ENCODE measurements around the gene MOGAT3. TPM values are rescaled to one million over a fixed set of nuclear protein-coding genes. Genes with fewer than 3 reads are reported as not detected.

The MOGAT3 gene
- total and polyA plus RNA-seq, 9 of the 15 experiments (the other 6 are each of a cell fraction or from before 2014, with no cell fraction given), result 0.07 to 0.17 (median 0.13) TPM; not detected in 6

GRCh38 chr7:101172005-101172853 is 28.6 kb downstream of the MOGAT3 start:
- in situ Hi-C loops (cut with MboI) (no loop called here), intact Hi-C loops (cut with micrococcal nuclease) (no loop called here)
- FAIRE-seq, result no peak
- CTCF ChIA-PET (ENCODE audit: low intra/inter-chr PET ratio), result interaction anchor here (1.1 kb wide), 2 partner anchors 20 to 110 kb away, joined by 3 read pairs; no protein-coding TSS in a partner anchor
- POLR2A ChIA-PET, result no interaction called here
- 44% methylated on average over 66 of the region's 79 CpGs for WGBS (ENCODE audit: insufficient coverage, low coverage, missing lambda C conversion rate)
- Histone ChIP-seq H2AFZ (ENCODE audit: low read depth, low read length) (no peak overlapping the region), H3K4me1 (replicated peaks in 1 of 2; ENCODE audit: control insufficient read depth in 2 of 2, insufficient read depth in 2 of 2, low read length in 2 of 2) (peaks cover 21 to 48% of the 10 kb centered on the region in 2 experiments), H3K79me2 (ENCODE audit: control insufficient read depth, insufficient read depth, low read length) (no peaks in the 10 kb centered on the region), H3K9me1 (ENCODE audit: control insufficient read depth, insufficient read depth, low read length) (peaks cover 6% of the 10 kb centered on the region), H3K9ac (ENCODE audit: insufficient read depth in 1 of 2, low read depth in 2 of 2, low read length in 2 of 2) (no peak overlapping the region), H3K4me2 (ENCODE audit: insufficient read depth, low read length) (no peak overlapping the region), H3K4me3 (no peak overlapping the region), H4K20me1 (replicated peaks; ENCODE audit: control insufficient read depth, insufficient read depth, low read length) (peaks cover 14% of the 10 kb centered on the region), H3K9me3 (replicated peaks; ENCODE audit: control insufficient read depth, insufficient read depth, low read depth, low read length) (no peaks in the 10 kb centered on the region), H3K36me3 (ENCODE audit: control insufficient read depth, insufficient read depth, low read length) (no peaks in the 10 kb centered on the region), H3K27me3 (ENCODE audit: control insufficient read depth in 2 of 2, insufficient read depth in 2 of 2, low read length in 2 of 2) (peaks cover 30 to 37% of the 10 kb centered on the region in 2 experiments; a peak in 4 of 5 replicates), H3K27ac (ENCODE audit: extremely low read depth, low read depth, low read length) (no peak overlapping the region)
- BruUV-seq (replicated peaks), result no TSS peak
- DNase-seq (ENCODE audit: extremely low read depth in 1 of 4, low spot score in 3 of 4), result peak in 1 of 4 experiments; percentile 20
- ATAC-seq, result no peak
- TF ChIP-seq ZNF584 (CRISPR knock-in tag; IDR thresholded peaks at IDR 0.05; ENCODE audit: low read depth), result no peak
- no peak for TF ChIP-seq KDM2B (CRISPR knock-in tag; IDR thresholded peaks at IDR 0.05)
- TF ChIP-seq ZBTB33 (CRISPR knock-in tag; IDR thresholded peaks at IDR 0.05), result peak; percentile 69
- no peak for TF ChIP-seq IRF1 (CRISPR knock-in tag; IDR thresholded peaks at IDR 0.05; ENCODE audit: borderline replicate concordance)
- TF ChIP-seq MYC (IDR thresholded peaks at IDR 0.05; ENCODE audit: low read depth, low read length), result no peak
- TF ChIP-seq MYC (CRISPR knock-in tag; IDR thresholded peaks at IDR 0.05; ENCODE audit: borderline replicate concordance, low read depth), result no peak
- 0 out of 2 replicates have a peak, but pooled peaks have one; percentile 13 for TF ChIP-seq SAFB (IDR thresholded peaks at IDR 0.05; ENCODE audit: borderline replicate concordance, low read depth, low read length)
- TF ChIP-seq IRF2 (CRISPR knock-in tag; IDR thresholded peaks at IDR 0.05), result no peak
- no peak for TF ChIP-seq CSDE1 (IDR thresholded peaks at IDR 0.05)
- no peak for TF ChIP-seq TBP (optimal IDR thresholded peaks at IDR 0.05; ENCODE audit: low read depth, low read length)
- no peak for TF ChIP-seq MTA1 (IDR thresholded peaks at IDR 0.05; ENCODE audit: borderline replicate concordance)
- TF ChIP-seq BCLAF1 (IDR thresholded peaks at IDR 0.05; ENCODE audit: borderline replicate concordance in 1 of 2, control insufficient read depth in 1 of 2, low read depth in 2 of 2, low read length in 1 of 2), result no peak
- no peak for TF ChIP-seq HMGN3 (IDR thresholded peaks at IDR 0.05; ENCODE audit: borderline replicate concordance, extremely low read depth, insufficient read length, low read depth, low read length)
- TF ChIP-seq EGR1 (conservative IDR thresholded peaks at IDR 0.05), result peak; percentile 35

All from K562 (cell line).